ENCODE measurements around the gene MAB21L4. TPM values are rescaled to one million over a fixed set of nuclear protein-coding genes. Genes with fewer than 3 reads are reported as not detected.

The MAB21L4 gene
- total and polyA plus RNA-seq, 7 donors: 1.2 to 17.6 (median 1.7) TPM; not detected in 4

DNA sequence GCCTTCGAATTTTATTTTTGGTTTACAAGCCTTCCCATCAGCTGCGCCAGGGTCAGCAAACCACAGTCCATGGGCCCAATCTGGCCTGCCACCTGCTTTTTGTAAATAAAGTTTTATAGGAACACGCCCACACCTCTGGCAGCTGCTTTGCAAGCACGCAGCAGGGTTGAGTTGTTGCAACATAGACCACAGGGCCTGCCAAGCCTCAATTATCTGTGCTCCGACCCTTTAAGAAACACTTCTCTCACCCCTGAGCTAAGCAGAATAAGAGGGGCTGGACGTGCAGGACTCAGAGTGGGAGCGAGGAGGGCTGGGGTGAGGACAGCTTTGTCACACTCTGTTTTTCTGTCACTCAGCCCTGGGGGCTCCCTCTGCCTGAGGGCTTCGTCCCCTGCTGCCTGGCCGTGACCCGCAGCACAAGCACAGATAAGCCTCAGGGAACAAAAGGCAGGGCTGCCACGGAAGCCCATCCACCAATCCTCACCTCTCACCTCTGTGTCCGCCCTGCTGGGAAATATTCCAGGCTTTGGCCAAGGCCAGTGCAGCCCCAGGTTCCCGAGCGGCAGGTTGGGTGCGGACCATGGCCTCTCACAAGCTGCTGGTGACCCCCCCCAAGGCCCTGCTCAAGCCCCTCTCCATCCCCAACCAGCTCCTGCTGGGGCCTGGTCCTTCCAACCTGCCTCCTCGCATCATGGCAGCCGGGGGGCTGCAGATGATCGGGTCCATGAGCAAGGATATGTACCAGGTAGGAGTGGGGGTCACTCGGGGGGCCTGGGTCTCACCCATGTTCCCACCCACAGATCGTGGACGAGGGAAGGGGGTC, 27.5 kb downstream of the MAB21L4 start, which contains the start of gene AGXT:
AGXT (plus strand) TSS at position 539 of the 823 bp plus-strand sequence; CDS start at position 581, 42 bp downstream.
- intact Hi-C loops (cut with DNase I): no loop called here

DNA sequence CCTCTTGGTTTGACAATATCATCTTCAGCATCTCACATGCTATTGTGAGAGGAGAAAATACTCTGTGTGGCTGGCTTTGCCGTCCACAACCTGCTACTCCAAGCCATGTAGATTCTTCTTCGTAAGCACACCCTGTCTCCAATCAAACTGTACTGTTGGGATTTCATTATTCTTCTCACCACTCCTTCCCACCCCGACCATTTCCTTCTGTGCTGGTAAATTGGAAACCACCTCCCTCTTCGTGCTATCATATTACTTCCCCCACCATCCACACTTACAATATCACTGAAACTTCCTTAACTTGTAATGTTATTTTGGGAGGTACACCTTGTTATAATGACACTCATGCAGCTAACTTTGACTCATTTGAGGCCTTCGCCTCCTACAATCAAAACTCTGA, 30.6 kb downstream of the MAB21L4 start:
- DNase-seq: no peak
- WGBS, 2 donors: 73 to 82% methylated on average over 5 of the region's 5 CpGs
- intact Hi-C loops (cut with DNase I): no loop called here

More for the DNA sequence above, 27.5 kb downstream of the MAB21L4 start, which contains the start of gene AGXT:
- Histone ChIP-seq H3K4me1 (no peaks in the 10 kb centered on the region), H3K36me3 (no peaks in the 10 kb centered on the region), H3K27ac (no peak within 1 kb of the TSS), H3K27me3 (peaks cover 0 to 4% (median 0%) of the 10 kb centered on the region in 3 donors), H3K4me3 (no peak within 1 kb of the TSS), H3K9me3 (no peaks in the 10 kb centered on the region)
- 53 to 75% methylated on average over 21 of the region's 21 CpGs for WGBS, 2 donors
- TF ChIP-seq, protein P1, sequence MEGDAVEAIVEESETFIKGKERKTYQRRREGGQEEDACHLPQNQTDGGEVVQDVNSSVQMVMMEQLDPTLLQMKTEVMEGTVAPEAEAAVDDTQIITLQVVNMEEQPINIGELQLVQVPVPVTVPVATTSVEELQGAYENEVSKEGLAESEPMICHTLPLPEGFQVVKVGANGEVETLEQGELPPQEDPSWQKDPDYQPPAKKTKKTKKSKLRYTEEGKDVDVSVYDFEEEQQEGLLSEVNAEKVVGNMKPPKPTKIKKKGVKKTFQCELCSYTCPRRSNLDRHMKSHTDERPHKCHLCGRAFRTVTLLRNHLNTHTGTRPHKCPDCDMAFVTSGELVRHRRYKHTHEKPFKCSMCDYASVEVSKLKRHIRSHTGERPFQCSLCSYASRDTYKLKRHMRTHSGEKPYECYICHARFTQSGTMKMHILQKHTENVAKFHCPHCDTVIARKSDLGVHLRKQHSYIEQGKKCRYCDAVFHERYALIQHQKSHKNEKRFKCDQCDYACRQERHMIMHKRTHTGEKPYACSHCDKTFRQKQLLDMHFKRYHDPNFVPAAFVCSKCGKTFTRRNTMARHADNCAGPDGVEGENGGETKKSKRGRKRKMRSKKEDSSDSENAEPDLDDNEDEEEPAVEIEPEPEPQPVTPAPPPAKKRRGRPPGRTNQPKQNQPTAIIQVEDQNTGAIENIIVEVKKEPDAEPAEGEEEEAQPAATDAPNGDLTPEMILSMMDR (IDR thresholded peaks at IDR 0.05): no peak
- DNase-seq: peak; percentile 52

DNA sequence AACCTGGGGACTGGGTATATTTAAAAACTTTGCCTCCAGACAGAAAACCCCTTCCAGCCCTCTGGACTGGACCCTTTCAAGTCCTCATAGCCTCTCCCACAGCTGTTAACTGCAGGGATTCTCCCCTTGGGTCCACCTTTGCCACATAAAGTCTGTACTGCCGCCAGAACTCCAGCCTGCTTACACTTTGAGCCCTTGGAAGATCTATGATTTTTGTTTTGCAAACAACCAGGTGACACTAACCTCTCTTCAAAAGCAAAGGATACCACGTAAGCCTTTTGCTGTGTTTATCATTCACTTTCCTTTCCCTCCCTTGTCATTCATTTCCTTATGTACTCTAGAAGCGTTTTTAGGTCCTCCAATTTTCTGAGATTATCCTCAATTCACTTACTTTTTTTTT, 31.5 kb downstream of the MAB21L4 start:
- Histone ChIP-seq H3K9me3 (no peaks in the 10 kb centered on the region), H3K4me1 (no peaks in the 10 kb centered on the region), H3K36me3 (no peaks in the 10 kb centered on the region), H3K27me3 (no peaks in the 10 kb centered on the region), H3K27ac (no peak overlapping the region), H3K4me3 (no peak overlapping the region)
- DNase-seq: no peak
- WGBS, 2 donors: 20 to 62% methylated on average over 3 of the region's 3 CpGs
- intact Hi-C loops (cut with DNase I): no loop called here
- TF ChIP-seq, protein P1 (IDR thresholded peaks at IDR 0.05): no peak
- no peak for TF ChIP-seq POLR2A (IDR thresholded peaks at IDR 0.05)
- no peak for TF ChIP-seq POLR2AphosphoS5 (IDR thresholded peaks at IDR 0.05)
- TF ChIP-seq EP300 (IDR thresholded peaks at IDR 0.05): no peak

More for the DNA sequence above, 30.6 kb downstream of the MAB21L4 start:
- Histone ChIP-seq H3K4me1 (no peaks in the 10 kb centered on the region), H3K27ac (no peak overlapping the region), H3K36me3 (no peaks in the 10 kb centered on the region), H3K27me3 (peaks cover 0 to 4% (median 0%) of the 10 kb centered on the region in 3 donors), H3K9me3 (no peaks in the 10 kb centered on the region), H3K4me3 (no peak overlapping the region)
- TF ChIP-seq, protein P1 (IDR thresholded peaks at IDR 0.05): no peak
- TF ChIP-seq POLR2A (IDR thresholded peaks at IDR 0.05) (no peak), POLR2AphosphoS5 (IDR thresholded peaks at IDR 0.05) (no peak), EP300 (IDR thresholded peaks at IDR 0.05) (no peak)

DNA sequence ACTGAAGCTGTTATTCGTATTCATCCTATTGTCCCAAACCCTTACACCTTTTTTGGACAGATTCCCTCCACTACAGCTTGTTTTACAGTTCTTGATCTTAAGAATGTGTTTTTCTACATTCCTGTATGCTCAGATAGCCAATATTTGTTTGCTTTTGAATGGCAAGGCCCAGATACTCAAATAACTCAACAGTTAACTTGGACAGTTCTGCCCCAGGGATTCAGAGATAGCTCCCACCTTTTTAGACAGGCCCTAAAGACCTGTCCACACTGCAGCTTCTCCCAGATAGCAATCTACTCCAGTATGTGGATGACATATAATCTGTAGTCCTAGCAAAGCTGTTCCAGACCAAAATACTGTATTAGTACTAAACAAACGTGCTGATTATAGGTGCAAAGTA, 34.4 kb downstream of the MAB21L4 start:
- 88 to 89% methylated on average over 2 of the region's 2 CpGs for WGBS, 2 donors
- DNase-seq: no peak
- no peaks in the 10 kb centered on the region for H3K36me3 ChIP-seq
- H3K4me3 ChIP-seq: no peak overlapping the region
- intact Hi-C loops (cut with DNase I): no loop called here
- no peak overlapping the region for H3K27ac ChIP-seq
- H3K27me3 ChIP-seq: no peaks in the 10 kb centered on the region
- H3K4me1 ChIP-seq: no peaks in the 10 kb centered on the region
- TF ChIP-seq POLR2AphosphoS5 (IDR thresholded peaks at IDR 0.05) (no peak), POLR2A (IDR thresholded peaks at IDR 0.05) (no peak)
- TF ChIP-seq, protein P1 (IDR thresholded peaks at IDR 0.05): no peak
- H3K9me3 ChIP-seq: no peaks in the 10 kb centered on the region

All from sigmoid colon (tissue), 7 donors.